ENCODE data around the gene MSI2. TPM values are rescaled to one million over a fixed set of nuclear protein-coding genes. Genes with fewer than 3 reads are reported as not detected.

Gene MSI2
- total and polyA plus RNA-seq, 4 donors = 9.4 to 64.0 (median 30.4) TPM

DNA sequence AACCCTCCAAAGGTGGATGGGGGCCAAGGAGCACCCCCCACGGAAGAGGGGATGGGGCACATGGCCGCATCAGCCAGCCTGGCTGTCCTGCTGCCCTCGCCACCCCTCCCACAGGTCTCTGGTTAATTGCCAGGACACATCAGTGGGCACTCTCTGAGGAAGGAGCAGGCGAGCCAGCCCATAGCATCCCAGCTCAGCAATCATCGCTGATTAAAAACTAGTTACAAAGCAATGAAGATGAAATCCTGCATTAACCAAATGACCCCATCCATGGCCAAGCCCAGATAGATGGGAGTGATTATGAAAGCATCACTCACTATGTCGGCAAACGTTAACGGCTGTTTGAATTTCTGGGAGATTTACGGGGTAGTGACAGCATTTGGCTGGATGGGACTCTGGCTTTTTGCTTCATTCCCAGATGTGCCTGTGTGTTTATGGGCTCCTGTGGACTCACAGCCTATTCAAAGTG, 443.5 kb downstream of the MSI2 start:
- peak; percentile 81 to 95 (median 94) for DNase-seq
- H3K4me3 ChIP-seq = no peak overlapping the region
- peaks cover 0 to 20% (median 5%) of the 10 kb centered on the region in 5 donors for H3K4me1 ChIP-seq (ENCODE audit: control insufficient read depth in 5 of 5, insufficient read depth in 5 of 5, low read length in 5 of 5)
- H3K9me3 ChIP-seq (ENCODE audit: control insufficient read depth in 4 of 4, insufficient read depth in 3 of 4, low read length in 3 of 4) = peaks cover 0 to 3% (median 1%) of the 10 kb centered on the region in 4 donors
- no peak for ATAC-seq (ENCODE audit: insufficient read depth, low FRiP score)
- H3K36me3 ChIP-seq (ENCODE audit: control insufficient read depth in 4 of 4, insufficient read depth in 4 of 4, low read length in 4 of 4) = no peaks in the 10 kb centered on the region
- H3K27me3 ChIP-seq (ENCODE audit: control insufficient read depth in 3 of 3, insufficient read depth in 3 of 3, low read length in 2 of 3) = no peaks in the 10 kb centered on the region
- H3K27ac ChIP-seq (ENCODE audit: low read depth in 1 of 2, low read length in 1 of 2) = no peak overlapping the region
- H3K9ac ChIP-seq (ENCODE audit: insufficient read depth in 1 of 2, low read length in 2 of 2) = no peak overlapping the region
- WGBS, 2 donors = 64 to 79% methylated on average over 9 of the region's 9 CpGs
- TF ChIP-seq, protein P1, sequence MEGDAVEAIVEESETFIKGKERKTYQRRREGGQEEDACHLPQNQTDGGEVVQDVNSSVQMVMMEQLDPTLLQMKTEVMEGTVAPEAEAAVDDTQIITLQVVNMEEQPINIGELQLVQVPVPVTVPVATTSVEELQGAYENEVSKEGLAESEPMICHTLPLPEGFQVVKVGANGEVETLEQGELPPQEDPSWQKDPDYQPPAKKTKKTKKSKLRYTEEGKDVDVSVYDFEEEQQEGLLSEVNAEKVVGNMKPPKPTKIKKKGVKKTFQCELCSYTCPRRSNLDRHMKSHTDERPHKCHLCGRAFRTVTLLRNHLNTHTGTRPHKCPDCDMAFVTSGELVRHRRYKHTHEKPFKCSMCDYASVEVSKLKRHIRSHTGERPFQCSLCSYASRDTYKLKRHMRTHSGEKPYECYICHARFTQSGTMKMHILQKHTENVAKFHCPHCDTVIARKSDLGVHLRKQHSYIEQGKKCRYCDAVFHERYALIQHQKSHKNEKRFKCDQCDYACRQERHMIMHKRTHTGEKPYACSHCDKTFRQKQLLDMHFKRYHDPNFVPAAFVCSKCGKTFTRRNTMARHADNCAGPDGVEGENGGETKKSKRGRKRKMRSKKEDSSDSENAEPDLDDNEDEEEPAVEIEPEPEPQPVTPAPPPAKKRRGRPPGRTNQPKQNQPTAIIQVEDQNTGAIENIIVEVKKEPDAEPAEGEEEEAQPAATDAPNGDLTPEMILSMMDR (IDR thresholded peaks at IDR 0.05; ENCODE audit: control extremely low read depth, extremely low read depth) = no peak

DNA sequence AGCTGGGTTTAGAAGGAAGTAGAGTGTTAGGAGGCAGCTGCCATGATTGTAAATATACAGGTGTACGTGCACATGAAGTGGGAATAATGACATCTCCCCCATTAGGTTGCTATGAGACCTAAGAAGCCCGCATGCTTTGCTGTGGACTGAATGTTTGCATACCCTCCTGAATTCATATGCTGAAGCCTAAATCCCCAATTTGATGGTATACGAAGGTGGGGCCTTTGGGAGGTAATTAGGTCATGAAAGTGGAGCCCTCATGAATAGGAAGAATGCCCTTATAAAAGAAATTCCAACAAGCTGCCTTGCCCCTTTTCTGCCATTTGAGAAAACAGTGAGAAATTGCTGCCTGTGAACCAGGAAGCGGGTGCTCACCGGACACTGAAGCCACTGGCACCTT, 444.8 kb downstream of the MSI2 start:
- DNase-seq (no peak), ATAC-seq (ENCODE audit: insufficient read depth, low FRiP score) (no peak)
- Histone ChIP-seq H3K4me1 (ENCODE audit: control insufficient read depth in 5 of 5, insufficient read depth in 5 of 5, low read length in 5 of 5) (peaks cover 0 to 23% (median 5%) of the 10 kb centered on the region in 5 donors), H3K36me3 (ENCODE audit: control insufficient read depth in 4 of 4, insufficient read depth in 4 of 4, low read length in 4 of 4) (no peaks in the 10 kb centered on the region), H3K9ac (ENCODE audit: insufficient read depth in 1 of 2, low read length in 2 of 2) (no peak overlapping the region), H3K27ac (ENCODE audit: low read depth in 1 of 2, low read length in 1 of 2) (no peak overlapping the region), H3K27me3 (ENCODE audit: control insufficient read depth in 3 of 3, insufficient read depth in 3 of 3, low read length in 2 of 3) (no peaks in the 10 kb centered on the region), H3K9me3 (ENCODE audit: control insufficient read depth in 4 of 4, insufficient read depth in 3 of 4, low read length in 3 of 4) (peaks cover 0 to 2% (median under 1%) of the 10 kb centered on the region in 4 donors), H3K4me3 (no peak overlapping the region)
- TF ChIP-seq, protein P1 (IDR thresholded peaks at IDR 0.05; ENCODE audit: control extremely low read depth, extremely low read depth) = no peak
- WGBS, 2 donors = 92 to 93% methylated on average over 5 of the region's 5 CpGs

GRCh38 chr17:57703273-57703672, 446.9 kb downstream of the MSI2 start:
- Histone ChIP-seq H3K9me3 (ENCODE audit: control insufficient read depth in 4 of 4, insufficient read depth in 3 of 4, low read length in 3 of 4) (no peaks in the 10 kb centered on the region), H3K27ac (ENCODE audit: low read depth in 1 of 2, low read length in 1 of 2) (no peak overlapping the region), H3K27me3 (ENCODE audit: control insufficient read depth in 3 of 3, insufficient read depth in 3 of 3, low read length in 2 of 3) (no peaks in the 10 kb centered on the region), H3K4me1 (ENCODE audit: control insufficient read depth in 5 of 5, insufficient read depth in 5 of 5, low read length in 5 of 5) (peaks cover 0 to 45% (median 5%) of the 10 kb centered on the region in 5 donors), H3K36me3 (ENCODE audit: control insufficient read depth in 4 of 4, insufficient read depth in 4 of 4, low read length in 4 of 4) (no peaks in the 10 kb centered on the region), H3K4me3 (no peak overlapping the region), H3K9ac (ENCODE audit: insufficient read depth in 1 of 2, low read length in 2 of 2) (no peak overlapping the region)
- no peak for DNase-seq
- no peak for ATAC-seq (ENCODE audit: insufficient read depth, low FRiP score)
- 92 to 97% methylated on average over 1 of the region's 1 CpG for WGBS, 2 donors
- TF ChIP-seq, protein P1 (IDR thresholded peaks at IDR 0.05; ENCODE audit: control extremely low read depth, extremely low read depth) = no peak

- DNase-seq (no peak), ATAC-seq (ENCODE audit: insufficient read depth, low FRiP score) (no peak)
- no peak overlapping the region for H3K27ac ChIP-seq (ENCODE audit: low read depth in 1 of 2, low read length in 1 of 2)
- no peak overlapping the region for H3K4me3 ChIP-seq
- H3K4me1 ChIP-seq (ENCODE audit: control insufficient read depth in 5 of 5, insufficient read depth in 5 of 5, low read length in 5 of 5) = peaks cover 0 to 46% (median 5%) of the 10 kb centered on the region in 5 donors
- H3K9me3 ChIP-seq (ENCODE audit: control insufficient read depth in 4 of 4, insufficient read depth in 3 of 4, low read length in 3 of 4) = no peaks in the 10 kb centered on the region
- no peak overlapping the region for H3K9ac ChIP-seq (ENCODE audit: insufficient read depth in 1 of 2, low read length in 2 of 2)
- H3K36me3 ChIP-seq (ENCODE audit: control insufficient read depth in 4 of 4, insufficient read depth in 4 of 4, low read length in 4 of 4) = no peaks in the 10 kb centered on the region
- no peaks in the 10 kb centered on the region for H3K27me3 ChIP-seq (ENCODE audit: control insufficient read depth in 3 of 3, insufficient read depth in 3 of 3, low read length in 2 of 3)
- TF ChIP-seq, protein P1 (IDR thresholded peaks at IDR 0.05; ENCODE audit: control extremely low read depth, extremely low read depth) = no peak
- 93 to 100% methylated on average over 1 of the region's 1 CpG for WGBS, 2 donors
These were observed 448.1 kb downstream of the MSI2 start for GRCh38 chr17:57704448-57704847.
